Sigmoid colon (tissue), 7 donors: ENCODE data around the gene TNRC6A. TPM values are rescaled to one million over a fixed set of nuclear protein-coding genes. Genes with fewer than 3 reads are reported as not detected.

ENCODE experiments used
- DNase-seq: peaks from one replicate; pipeline ENCODE4 v3.0.0-alpha.2; 2019
- H3K27ac ChIP-seq, 4 donors: fragments of 200-600 bp; sonication (generic); one replicate each; pipeline ENCODE4 v1.5.1; 2016 to 2019; ENCODE audit warnings: mild to moderate bottlenecking in 1 of 4
- H3K27me3 ChIP-seq, 3 donors: fragments of 200-600 bp; sonication (generic); one replicate each; pipeline ENCODE4 v1.5.1; 2019; ENCODE audit warnings: mild to moderate bottlenecking in 1 of 3
- H3K36me3 ChIP-seq, 4 donors: fragments of 200-600 bp; sonication (generic); one replicate each; pipeline ENCODE4 v1.5.1; 2016 to 2019
- H3K4me1 ChIP-seq, 4 donors: fragments of 200-600 bp; sonication (generic); one replicate each; pipeline ENCODE4 v1.5.1; 2017 to 2019
- H3K4me3 ChIP-seq, 4 donors: fragments of 200-600 bp; sonication (generic); one replicate each; pipeline ENCODE4 v1.5.1; 2017 to 2019; ENCODE audit warnings: mild to moderate bottlenecking in 2 of 4, moderate library complexity in 1 of 4
- H3K9me3 ChIP-seq, 4 donors: fragments of 200-600 bp in 3 of 4; sonication (generic) in 3 of 4; one replicate each; pipeline versions ENCODE4 v1.5.1 to v1.6.1; 2013 to 2019
- EP300 ChIP-seq, 4 donors: sonication (generic); formaldehyde crosslinking; IDR thresholded peaks; one replicate each; pipeline ENCODE4 v1.6.1; 2017; ENCODE audit warnings: antibody characterized with exemption in 4 of 4
- POLR2A ChIP-seq, 2 donors: fragments of 450-650 bp; IDR thresholded peaks; one replicate each; pipeline ENCODE4 v1.6.1; 2016; ENCODE audit warnings: antibody characterized with exemption in 2 of 2, mild to moderate bottlenecking in 2 of 2, moderate library complexity in 2 of 2
- POLR2AphosphoS5 ChIP-seq, 4 donors: sonication (generic); formaldehyde crosslinking; IDR thresholded peaks; one replicate each; pipeline ENCODE4 v1.6.1; 2017; ENCODE audit warnings: antibody characterized with exemption in 4 of 4
- WGBS, 2 donors: extraction: QIAGEN DNeasy Blood & Tissue Kit; methylation state at CpG; one replicate each; pipeline ENCODE4 v1.1.7; 2013; 5-methylcytosine and 5-hydroxymethylcytosine counted together
- intact Hi-C: fragments of 100-400 bp; cut with DNase I; formaldehyde crosslinking; loops from one replicate; pipeline ENCODE4 v1.15.1; 2023
- polyA plus RNA-seq, 3 donors: library from polyadenylated mRNA; stranded (reverse); fragments of 200-250 nt; gene quantifications; one replicate each; pipeline ENCODE4 v1.2.3, GENCODE V29; 2013
- total RNA-seq, 4 donors: library from RNA; depleted of rRNA; stranded (reverse); fragments of >200 nt; gene quantifications; one replicate each; pipeline ENCODE4 v1.1.0, GENCODE V29; 2016
- TF ChIP-seq, protein P1 (sequence below), 4 experiments: fragments of 450-650 bp in 3 of 4; fragments of 200-600 bp in 1 of 4; IDR thresholded peaks; one replicate each; pipeline ENCODE4 v1.5.1; 2016 to 2019; ENCODE audit warnings: antibody characterized with exemption in 4 of 4, mild to moderate bottlenecking in 3 of 4, moderate library complexity in 2 of 4
- donor health status: healthy with polysubstance abuse.
- donor health status: Bipolar disorder and iron deficiency.
- donor health status: healthy.

Gene TNRC6A
- total and polyA plus RNA-seq, 7 donors = 4.6 to 129 (median 42.8) TPM

DNA sequence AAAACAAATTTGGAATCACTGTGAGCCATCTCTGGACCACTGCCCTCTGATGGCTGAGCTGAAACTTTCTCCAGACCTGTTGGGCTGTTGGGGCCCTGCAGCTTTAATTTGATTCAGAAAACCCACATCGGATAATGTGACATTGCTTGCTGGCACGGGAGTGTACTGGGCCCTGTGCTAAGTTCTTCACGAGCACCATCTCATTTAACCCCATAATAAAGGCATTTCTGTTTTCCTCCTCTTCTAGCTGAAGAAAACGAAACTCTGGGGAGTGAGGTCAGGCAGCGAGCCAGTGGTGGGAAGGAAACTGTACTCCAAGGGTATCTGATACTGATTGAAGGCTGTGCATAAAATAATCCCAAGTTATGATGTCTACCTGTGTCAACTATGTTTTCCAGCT is 34.5 kb upstream of the TNRC6A start:
- WGBS, 2 donors = 62 to 64% methylated on average over 5 of the region's 5 CpGs

DNA sequence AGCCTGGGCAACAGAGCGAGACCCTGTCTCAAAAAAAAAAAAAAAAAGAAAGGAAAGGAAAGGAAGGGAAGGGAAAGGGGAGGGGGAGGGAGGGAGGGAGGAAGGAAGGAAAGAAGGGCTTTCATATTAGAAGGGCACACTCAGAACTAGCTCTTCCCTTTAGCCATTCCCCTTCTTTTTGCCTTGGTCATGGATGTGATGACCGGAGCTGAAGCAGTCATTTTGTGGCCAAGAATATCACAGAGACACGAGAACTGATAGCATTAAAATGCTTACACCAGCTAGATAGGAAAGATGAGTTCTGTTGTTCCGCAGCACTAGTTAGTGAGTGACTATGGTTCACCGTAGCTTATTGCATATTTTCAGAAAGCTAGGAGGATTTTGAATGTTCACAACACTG is 32.8 kb upstream of the TNRC6A start:
- no peak for DNase-seq
- Histone ChIP-seq H3K9me3 (no peaks in the 10 kb centered on the region), H3K27ac (no peak overlapping the region), H3K4me3 (no peak overlapping the region), H3K4me1 (peaks cover 2 to 28% (median 20%) of the 10 kb centered on the region in 4 donors), H3K27me3 (no peaks in the 10 kb centered on the region), H3K36me3 (no peaks in the 10 kb centered on the region)
- intact Hi-C loops = no loop called here
- TF ChIP-seq POLR2A (IDR thresholded peaks at IDR 0.05) (no peak), POLR2AphosphoS5 (IDR thresholded peaks at IDR 0.05) (no peak), EP300 (IDR thresholded peaks at IDR 0.05) (no peak)
- TF ChIP-seq, protein P1, sequence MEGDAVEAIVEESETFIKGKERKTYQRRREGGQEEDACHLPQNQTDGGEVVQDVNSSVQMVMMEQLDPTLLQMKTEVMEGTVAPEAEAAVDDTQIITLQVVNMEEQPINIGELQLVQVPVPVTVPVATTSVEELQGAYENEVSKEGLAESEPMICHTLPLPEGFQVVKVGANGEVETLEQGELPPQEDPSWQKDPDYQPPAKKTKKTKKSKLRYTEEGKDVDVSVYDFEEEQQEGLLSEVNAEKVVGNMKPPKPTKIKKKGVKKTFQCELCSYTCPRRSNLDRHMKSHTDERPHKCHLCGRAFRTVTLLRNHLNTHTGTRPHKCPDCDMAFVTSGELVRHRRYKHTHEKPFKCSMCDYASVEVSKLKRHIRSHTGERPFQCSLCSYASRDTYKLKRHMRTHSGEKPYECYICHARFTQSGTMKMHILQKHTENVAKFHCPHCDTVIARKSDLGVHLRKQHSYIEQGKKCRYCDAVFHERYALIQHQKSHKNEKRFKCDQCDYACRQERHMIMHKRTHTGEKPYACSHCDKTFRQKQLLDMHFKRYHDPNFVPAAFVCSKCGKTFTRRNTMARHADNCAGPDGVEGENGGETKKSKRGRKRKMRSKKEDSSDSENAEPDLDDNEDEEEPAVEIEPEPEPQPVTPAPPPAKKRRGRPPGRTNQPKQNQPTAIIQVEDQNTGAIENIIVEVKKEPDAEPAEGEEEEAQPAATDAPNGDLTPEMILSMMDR (IDR thresholded peaks at IDR 0.05) = no peak
- 76 to 88% methylated on average over 5 of the region's 5 CpGs for WGBS, 2 donors

More for the DNA sequence above, 34.5 kb upstream of the TNRC6A start:
- Histone ChIP-seq H3K27ac (no peak overlapping the region), H3K4me3 (no peak overlapping the region), H3K27me3 (no peaks in the 10 kb centered on the region), H3K36me3 (no peaks in the 10 kb centered on the region), H3K4me1 (peaks cover 0 to 13% (median 6%) of the 10 kb centered on the region in 4 donors), H3K9me3 (no peaks in the 10 kb centered on the region)
- intact Hi-C loops = no loop called here
- no peak for DNase-seq
- TF ChIP-seq, protein P1 (IDR thresholded peaks at IDR 0.05) = no peak
- TF ChIP-seq POLR2A (IDR thresholded peaks at IDR 0.05) (no peak), EP300 (IDR thresholded peaks at IDR 0.05) (no peak), POLR2AphosphoS5 (IDR thresholded peaks at IDR 0.05) (no peak)

DNA sequence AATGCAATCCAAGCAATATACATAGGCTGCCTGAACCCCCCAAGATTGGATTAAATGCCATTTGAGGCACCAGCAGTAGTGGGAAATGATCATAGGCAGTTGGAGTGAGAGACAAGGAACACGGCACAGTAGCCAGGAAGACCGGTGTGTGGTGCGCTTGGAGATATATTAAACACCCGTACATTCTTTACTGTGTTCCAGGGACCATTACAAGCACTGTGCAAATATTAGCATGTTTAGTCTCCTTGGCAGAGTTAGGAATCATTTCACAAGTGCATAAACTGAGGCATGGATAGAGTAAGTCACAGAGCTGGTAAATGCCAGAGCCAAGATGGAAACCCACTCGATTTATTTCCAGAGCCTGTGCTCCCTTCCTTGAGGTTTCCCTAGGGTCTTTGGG is 31.1 kb upstream of the TNRC6A start:
- no peak overlapping the region for H3K4me3 ChIP-seq
- peaks cover 2 to 37% (median 29%) of the 10 kb centered on the region in 4 donors for H3K4me1 ChIP-seq
- no peaks in the 10 kb centered on the region for H3K36me3 ChIP-seq
- intact Hi-C loops = no loop called here
- no peak for DNase-seq
- TF ChIP-seq, protein P1 (IDR thresholded peaks at IDR 0.05) = no peak
- TF ChIP-seq POLR2AphosphoS5 (IDR thresholded peaks at IDR 0.05) (no peak), EP300 (IDR thresholded peaks at IDR 0.05) (no peak), POLR2A (IDR thresholded peaks at IDR 0.05) (no peak)
- 57 to 79% methylated on average over 5 of the region's 5 CpGs for WGBS, 2 donors
- no peaks in the 10 kb centered on the region for H3K9me3 ChIP-seq
- peak overlapping the region; percentile 34 to 89 (median 86) for H3K27ac ChIP-seq
- H3K27me3 ChIP-seq = no peaks in the 10 kb centered on the region

DNA sequence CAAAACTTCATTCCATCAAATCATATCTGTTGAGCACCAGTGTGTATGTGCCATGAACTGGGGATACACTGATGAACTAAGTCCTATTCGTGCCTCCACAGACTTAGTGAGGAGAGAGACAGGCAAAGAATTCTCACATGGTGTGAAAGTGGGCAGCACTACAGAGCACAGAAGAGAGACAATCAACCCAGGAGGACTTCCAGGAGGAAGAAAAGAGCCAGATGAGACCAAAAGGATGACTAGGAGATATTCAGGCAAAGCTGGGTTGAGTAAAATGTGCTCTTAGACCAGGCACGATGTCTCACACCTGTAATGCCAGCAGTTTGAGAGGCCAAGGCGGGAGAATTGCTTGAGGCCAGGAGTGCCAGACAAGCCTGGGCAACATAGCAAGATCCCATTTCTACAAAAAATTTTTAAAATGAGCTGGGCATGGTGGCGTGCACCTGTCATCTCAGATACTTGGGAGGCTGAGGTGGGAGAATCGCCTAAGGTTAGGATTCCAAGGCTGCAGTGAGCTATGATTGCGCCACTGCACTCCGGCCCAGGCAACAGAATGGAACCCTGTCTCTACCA is 30.2 kb upstream of the TNRC6A start:
- Histone ChIP-seq H3K27ac (peak overlapping the region; percentile 82 to 89 (median 86)), H3K36me3 (no peaks in the 10 kb centered on the region), H3K27me3 (no peaks in the 10 kb centered on the region), H3K9me3 (no peaks in the 10 kb centered on the region), H3K4me3 (no peak overlapping the region), H3K4me1 (peaks cover 2 to 37% (median 29%) of the 10 kb centered on the region in 4 donors)
- no peak for DNase-seq
- intact Hi-C loops = no loop called here
- TF ChIP-seq POLR2AphosphoS5 (IDR thresholded peaks at IDR 0.05) (no peak), POLR2A (IDR thresholded peaks at IDR 0.05) (no peak)
- TF ChIP-seq, protein P1 (IDR thresholded peaks at IDR 0.05) = no peak
- WGBS, 2 donors = 94 to 96% methylated on average over 7 of the region's 7 CpGs
